SK-N-MC (cell line): ENCODE results near the gene PCNT.

Experiments used
- EZH2 ChIP-seq: fragments of 200-600 bp; sonication (generic); IDR thresholded peaks from one replicate; pipeline ENCODE4 v1.6.1; 2017; ENCODE audit warnings: antibody characterized with exemption
- FOXP2 ChIP-seq: optimal IDR thresholded peaks from 2 replicates; pipeline ENCODE3; 2011; ENCODE audit warnings: mild to moderate bottlenecking, moderate library complexity; ENCODE audit not compliant: insufficient read depth; ENCODE audit errors: extremely low read length, control extremely low read depth
- POLR2AphosphoS5 ChIP-seq: IDR thresholded peaks from 2 replicates; pipeline ENCODE4 v1.6.1; 2012; ENCODE audit warnings: mild to moderate bottlenecking, low read depth, low read length, borderline replicate concordance

DNA sequence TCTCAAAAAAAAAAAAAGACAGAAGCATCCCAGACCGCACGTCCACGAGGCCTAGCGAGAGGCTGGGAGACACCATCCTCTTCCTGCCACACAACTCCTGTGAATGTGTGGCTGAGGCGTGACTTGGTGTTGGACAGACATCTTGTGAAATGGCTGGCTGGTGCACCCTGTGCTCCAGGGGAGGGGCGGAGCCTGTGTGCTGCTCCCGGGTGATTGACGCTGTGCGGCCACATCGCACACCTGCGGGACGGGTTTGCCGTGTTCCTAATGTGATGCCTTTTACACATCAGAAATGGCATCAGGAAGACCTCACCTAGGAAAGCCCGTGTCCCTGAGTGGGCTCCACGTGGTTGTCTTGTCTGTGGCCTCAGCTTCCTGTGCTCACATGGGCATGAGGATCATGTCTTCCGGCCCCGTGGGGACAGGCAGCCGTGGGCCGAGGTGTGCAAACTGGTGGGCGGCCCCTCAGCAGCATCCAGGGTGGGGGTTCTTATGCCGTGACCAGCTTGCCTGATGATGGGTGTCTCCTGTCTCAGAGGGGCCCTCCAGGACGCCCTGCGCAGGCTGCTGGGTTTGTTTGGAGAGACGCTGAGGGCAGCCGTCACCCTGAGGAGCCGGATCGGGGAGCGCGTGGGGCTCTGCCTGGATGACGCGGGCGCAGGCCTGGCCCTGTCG lies 64.4 kb downstream of the PCNT start:
- no peak for TF ChIP-seq EZH2
- no peak for TF ChIP-seq POLR2AphosphoS5
- no peak for TF ChIP-seq FOXP2
